GM19099 (cell line): ENCODE data around the gene ZNF576.

Experiments used
- POLR2A ChIP-seq: IDR thresholded peaks from 3 replicates; pipeline ENCODE4 v1.6.1; 2011; ENCODE audit warnings: low read depth; ENCODE audit not compliant: insufficient read length; ENCODE audit errors: extremely low read depth

Gene ZNF576

GRCh38 chr19:43564800-43565199, 31.6 kb upstream of the ZNF576 start:
- TF ChIP-seq POLR2A, result no peak

- TF ChIP-seq POLR2A, result no peak
These were observed 26.7 kb upstream of the ZNF576 start for GRCh38 chr19:43569657-43570056.

- TF ChIP-seq POLR2A, result no peak
These were observed 26.1 kb upstream of the ZNF576 start for GRCh38 chr19:43570174-43570791.

- TF ChIP-seq POLR2A, result no peak
These were observed 24.2 kb upstream of the ZNF576 start for GRCh38 chr19:43572171-43572588.

- no peak for TF ChIP-seq POLR2A
These were observed 21.8 kb upstream of the ZNF576 start for GRCh38 chr19:43574424-43575155.

GRCh38 chr19:43575156-43575950, 21.0 kb upstream of the ZNF576 start, which contains the start of the genes PINLYP and XRCC1:
PINLYP (plus strand) TSS chr19:43575801; CDS start chr19:43577192, 1,391 bp downstream.
XRCC1 (minus strand) TSS chr19:43575527; CDS start chr19:43575458, 69 bp downstream.
- peak; percentile 66 for TF ChIP-seq POLR2A

GRCh38 chr19:43575955-43576878, 20.2 kb upstream of the ZNF576 start:
- no peak for TF ChIP-seq POLR2A

- no peak for TF ChIP-seq POLR2A
These were observed 17.6 kb upstream of the ZNF576 start for GRCh38 chr19:43578787-43579186.

- no peak for TF ChIP-seq POLR2A
These were observed 14.9 kb upstream of the ZNF576 start for GRCh38 chr19:43581467-43581866.

GRCh38 chr19:43582495-43582894, 13.9 kb upstream of the ZNF576 start:
- no peak for TF ChIP-seq POLR2A

GRCh38 chr19:43584484-43584883, 11.9 kb upstream of the ZNF576 start:
- TF ChIP-seq POLR2A, result no peak

GRCh38 chr19:43586346-43586745, 10.0 kb upstream of the ZNF576 start:
- no peak for TF ChIP-seq POLR2A

GRCh38 chr19:43589277-43589676, 7.1 kb upstream of the ZNF576 start:
- TF ChIP-seq POLR2A, result no peak

GRCh38 chr19:43589678-43590077, 6.7 kb upstream of the ZNF576 start:
- TF ChIP-seq POLR2A, result no peak
